Skin epidermis (tissue), 12 donors: ENCODE results near the gene DOCK4.
"Not testable (repeated sequence)": the region's sequence is repeated elsewhere in the genome, so short reads cannot be mapped to it uniquely, and the experiment has no call there.

Experiments used
- H3K27ac ChIP-seq, 21 experiments: fragments of 200-600 bp; sonication (generic) in 11 of 21; one replicate each; pipeline ENCODE4 v1.5.0; 2020; ENCODE audit warnings: mild to moderate bottlenecking in 3 of 21, inconsistent platforms in 2 of 21, moderate library complexity in 2 of 21
- H3K4me3 ChIP-seq, 7 experiments: fragments of 200-600 bp; sonication (generic) in 2 of 7; one replicate each; pipeline ENCODE4 v1.5.0; 2020; ENCODE audit warnings: inconsistent platforms in 2 of 7, mild to moderate bottlenecking in 2 of 7, moderate library complexity in 1 of 7

Gene DOCK4

GRCh38 chr7:112143136-112143535 lies 63.1 kb downstream of the DOCK4 start:
- peak overlapping the region in 2 of 21 experiments; percentile 2 to 19 for H3K27ac ChIP-seq
- no peak overlapping the region for H3K4me3 ChIP-seq

GRCh38 chr7:112140600-112140999 lies 65.6 kb downstream of the DOCK4 start:
- no peak overlapping the region for H3K27ac ChIP-seq

GRCh38 chr7:112138938-112139337 lies 67.3 kb downstream of the DOCK4 start:
- no peak overlapping the region for H3K4me3 ChIP-seq
- no peak overlapping the region for H3K27ac ChIP-seq

More at GRCh38 chr7:112140600-112140999, 65.6 kb downstream of the DOCK4 start:
- no peak overlapping the region for H3K4me3 ChIP-seq

GRCh38 chr7:112138325-112138852 lies 67.8 kb downstream of the DOCK4 start:
- Histone ChIP-seq H3K27ac (no peak overlapping the region), H3K4me3 (no peak overlapping the region)

GRCh38 chr7:112137141-112138101 lies 68.8 kb downstream of the DOCK4 start:
- no peak overlapping the region for H3K4me3 ChIP-seq
- no peak overlapping the region for H3K27ac ChIP-seq

- Histone ChIP-seq H3K27ac (no peak overlapping the region), H3K4me3 (no peak overlapping the region)
Observed at GRCh38 chr7:112136271-112137008, 69.8 kb downstream of the DOCK4 start.

- H3K4me3 ChIP-seq, result no peak overlapping the region
- no peak overlapping the region for H3K27ac ChIP-seq
Observed at GRCh38 chr7:112135815-112136214, 70.4 kb downstream of the DOCK4 start.

GRCh38 chr7:112134039-112134438 lies 72.2 kb downstream of the DOCK4 start:
- Histone ChIP-seq H3K4me3 (no peak overlapping the region), H3K27ac (no peak overlapping the region)

- Histone ChIP-seq H3K27ac (no peak overlapping the region), H3K4me3 (no peak overlapping the region)
Observed at GRCh38 chr7:112133328-112133727, 72.9 kb downstream of the DOCK4 start.

- H3K27ac ChIP-seq, result peak overlapping the region in 1 of 21 experiments; percentile 29
- H3K4me3 ChIP-seq, result no peak overlapping the region
Observed at GRCh38 chr7:112132051-112132694, 74.0 kb downstream of the DOCK4 start.

- H3K4me3 ChIP-seq, result no peak overlapping the region
- peak overlapping the region in 1 of 21 experiments; percentile 29 for H3K27ac ChIP-seq
Observed at GRCh38 chr7:112130729-112131410, 75.3 kb downstream of the DOCK4 start.

GRCh38 chr7:112129655-112130323 lies 76.4 kb downstream of the DOCK4 start:
- peak overlapping the region in 1 of 21 experiments; percentile 10 for H3K27ac ChIP-seq
- H3K4me3 ChIP-seq, result no peak overlapping the region

GRCh38 chr7:112128461-112129425 lies 77.5 kb downstream of the DOCK4 start:
- H3K4me3 ChIP-seq, H3K27ac ChIP-seq: not testable (repeated sequence)

GRCh38 chr7:112128041-112128440 lies 78.2 kb downstream of the DOCK4 start:
- not testable (repeated sequence) for H3K4me3 ChIP-seq, H3K27ac ChIP-seq

GRCh38 chr7:112125250-112125649 lies 80.9 kb downstream of the DOCK4 start:
- Histone ChIP-seq H3K4me3 (no peak overlapping the region), H3K27ac (peak overlapping the region in 1 of 21 experiments; percentile 14)

- peak overlapping the region in 2 of 21 experiments; percentile 29 to 49 for H3K27ac ChIP-seq
- no peak overlapping the region for H3K4me3 ChIP-seq
Observed at GRCh38 chr7:112124061-112124766, 82.0 kb downstream of the DOCK4 start.

GRCh38 chr7:112122798-112123197 lies 83.4 kb downstream of the DOCK4 start:
- Histone ChIP-seq H3K27ac (no peak overlapping the region), H3K4me3 (no peak overlapping the region)
